CD4-positive, CD25-positive, alpha-beta regulatory T cell (primary cell): ENCODE data around the gene PROSER3. TPM values are rescaled to one million over a fixed set of nuclear protein-coding genes. Genes with fewer than 3 reads are reported as not detected.

ENCODE experiments used
- ATAC-seq, 2 donors: fragments of 150-1000 bp; cut with Tn5 transposase; one replicate each; pipeline ENCODE4 v1.10.0; 2021; ENCODE audit warnings: low read depth in 2 of 2, moderate number of reproducible peaks in 2 of 2, moderate library complexity in 1 of 2
- DNase-seq, 3 donors: peaks; one replicate each; pipeline versions ENCODE4 v3.0.0 to v3.0.0-alpha.2; 2012 to 2022; ENCODE audit warnings: mixed read lengths in 1 of 3
- H3K27ac ChIP-seq: one replicate; pipeline ENCODE4 v1.7.0; 2013; ENCODE audit warnings: mild to moderate bottlenecking, low read length; ENCODE audit not compliant: insufficient read depth, poor library complexity, severe bottlenecking
- H3K27me3 ChIP-seq: one replicate; pipeline ENCODE4 v1.7.0; 2013; ENCODE audit warnings: low read length; ENCODE audit not compliant: control insufficient read depth, insufficient read depth
- H3K36me3 ChIP-seq: one replicate; pipeline ENCODE4 v1.7.0; 2013; ENCODE audit warnings: mild to moderate bottlenecking, low read length, moderate library complexity; ENCODE audit not compliant: control insufficient read depth, insufficient read depth
- H3K4me1 ChIP-seq: 2 replicates; pipeline ENCODE4 v1.7.0; 2013; ENCODE audit warnings: mild to moderate bottlenecking, low read length; ENCODE audit not compliant: insufficient read depth, control insufficient read depth, poor library complexity, severe bottlenecking
- H3K4me3 ChIP-seq: one replicate; pipeline ENCODE4 v1.7.0; 2013; ENCODE audit warnings: low read depth, mild to moderate bottlenecking, low read length, moderate library complexity
- H3K9me3 ChIP-seq, 2 experiments: 1 replicate in 1 of 2; 2 replicates in 1 of 2; pipeline ENCODE4 v1.7.0; 2013; ENCODE audit warnings: low read length in 2 of 2, mild to moderate bottlenecking in 1 of 2, moderate library complexity in 1 of 2; ENCODE audit not compliant: control insufficient read depth in 2 of 2
- H3K27ac Mint-ChIP-seq, 3 donors: one replicate each; pipeline ENCODE4 v1.8.0; 2020 to 2022; ENCODE audit warnings: mild to moderate bottlenecking in 3 of 3, mixed read lengths in 3 of 3, moderate library complexity in 2 of 3
- H3K27me3 Mint-ChIP-seq: one replicate; pipeline ENCODE4 v1.8.0; 2022; ENCODE audit warnings: mild to moderate bottlenecking, mixed read lengths
- H3K36me3 Mint-ChIP-seq: one replicate; pipeline ENCODE4 v1.8.0; 2020; ENCODE audit warnings: mixed read lengths
- H3K4me1 Mint-ChIP-seq, 4 donors: one replicate each; pipeline ENCODE4 v1.8.0; 2020 to 2022; ENCODE audit warnings: mixed read lengths in 4 of 4, mild to moderate bottlenecking in 1 of 4
- H3K4me3 Mint-ChIP-seq, 4 donors: one replicate each; pipeline ENCODE4 v1.8.0; 2020 to 2022; ENCODE audit warnings: mild to moderate bottlenecking in 4 of 4, mixed read lengths in 4 of 4, moderate library complexity in 3 of 4
- H3K9me3 Mint-ChIP-seq, 7 donors: one replicate each; pipeline ENCODE4 v1.8.0; 2020 to 2022; ENCODE audit warnings: mixed read lengths in 7 of 7, mild to moderate bottlenecking in 3 of 7, moderate library complexity in 2 of 7
- polyA plus RNA-seq, 4 donors: library from polyadenylated mRNA; unstranded; fragments of 300-500 nt; fragmentation: Illumina TruSeq; gene quantifications; one replicate each; pipeline ENCODE4 v1.2.3, GENCODE V29; 2021
- total RNA-seq: library from RNA; stranded (reverse); gene quantifications from one replicate; pipeline ENCODE4 v1.2.3, GENCODE V29; 2022

PROSER3 gene
- total and polyA plus RNA-seq, 5 donors from 2014 or later: 4.3 to 39.5 (median 5.0) TPM

DNA sequence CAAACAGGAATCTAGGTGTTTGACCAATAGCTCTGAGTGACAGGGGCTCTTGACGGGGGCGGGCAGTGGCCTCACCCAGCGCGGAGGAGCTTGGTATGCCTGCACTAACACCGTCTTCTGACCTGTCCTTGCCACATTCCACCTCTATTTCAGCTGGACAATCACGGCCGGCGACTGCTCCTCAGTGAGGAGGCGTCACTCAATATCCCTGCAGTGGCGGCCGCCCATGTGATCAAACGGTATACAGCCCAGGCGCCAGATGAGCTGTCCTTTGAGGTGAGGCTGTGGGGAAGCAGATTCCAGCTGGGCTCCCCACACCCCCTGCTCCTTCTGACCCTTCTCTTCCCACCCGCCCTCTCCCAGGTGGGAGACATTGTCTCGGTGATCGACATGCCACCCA is 22.1 kb downstream of the PROSER3 start:
- Mint-ChIP-seq H3K9me3 (no peaks in the 10 kb centered on the region), H3K27me3 (no peaks in the 10 kb centered on the region), H3K36me3 (peaks cover 19% of the 10 kb centered on the region), H3K4me1 (peaks cover 0 to 21% (median 7%) of the 10 kb centered on the region in 4 donors), H3K4me3 (no peak overlapping the region), H3K27ac (no peak overlapping the region)
- ATAC-seq (no peak), DNase-seq (no peak)
- no peaks in the 10 kb centered on the region for H3K9me3 ChIP-seq
- no peak overlapping the region for H3K4me3 ChIP-seq
- no peak overlapping the region for H3K27ac ChIP-seq
- H3K36me3 ChIP-seq: peaks cover 3% of the 10 kb centered on the region
- no peaks in the 10 kb centered on the region for H3K27me3 ChIP-seq
- peaks cover 9% of the 10 kb centered on the region for H3K4me1 ChIP-seq

- Mint-ChIP-seq H3K4me1 (peaks cover 0 to 20% (median 7%) of the 10 kb centered on the region in 4 donors), H3K27ac (no peak overlapping the region), H3K4me3 (no peak overlapping the region), H3K27me3 (no peaks in the 10 kb centered on the region), H3K36me3 (peaks cover 19% of the 10 kb centered on the region), H3K9me3 (no peaks in the 10 kb centered on the region)
- Histone ChIP-seq H3K36me3 (peaks cover 3% of the 10 kb centered on the region), H3K27me3 (no peaks in the 10 kb centered on the region), H3K27ac (no peak overlapping the region), H3K9me3 (no peaks in the 10 kb centered on the region), H3K4me3 (no peak overlapping the region), H3K4me1 (peaks cover 8% of the 10 kb centered on the region)
- DNase-seq: no peak
- no peak for ATAC-seq
These were observed 22.7 kb downstream of the PROSER3 start for GRCh38 chr19:35780717-35781116.

DNA sequence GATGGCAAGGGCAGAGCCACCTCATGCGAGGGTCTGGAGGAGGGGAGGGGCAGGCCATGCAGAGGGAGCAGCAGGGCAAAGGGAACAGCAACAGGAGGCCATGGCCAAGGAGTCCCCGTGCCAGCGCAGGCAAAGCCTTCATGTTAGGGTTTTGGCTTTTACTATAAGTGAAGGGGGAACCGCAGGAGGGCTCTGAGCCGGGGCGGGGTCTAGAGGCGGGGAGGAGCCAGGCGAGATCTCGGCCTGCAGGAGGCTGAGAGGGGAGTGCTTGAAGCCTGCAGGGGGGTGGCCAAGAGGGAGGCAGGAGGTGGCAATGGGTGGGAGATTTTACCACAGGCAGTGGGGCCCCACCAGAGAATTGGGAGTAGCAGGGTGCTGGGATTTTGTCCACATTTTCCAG is 23.7 kb downstream of the PROSER3 start:
- DNase-seq (no peak), ATAC-seq (no peak)
- H3K36me3 Mint-ChIP-seq: peaks cover 19% of the 10 kb centered on the region
- Histone ChIP-seq H3K4me1 (no peaks in the 10 kb centered on the region), H3K4me3 (no peak overlapping the region), H3K27me3 (no peaks in the 10 kb centered on the region), H3K27ac (no peak overlapping the region), H3K36me3 (peaks cover 3% of the 10 kb centered on the region), H3K9me3 (no peaks in the 10 kb centered on the region)
- no peaks in the 10 kb centered on the region for H3K9me3 Mint-ChIP-seq
- peaks cover 0 to 12% (median 4%) of the 10 kb centered on the region in 4 donors for H3K4me1 Mint-ChIP-seq
- no peak overlapping the region for H3K27ac Mint-ChIP-seq
- H3K4me3 Mint-ChIP-seq: no peak overlapping the region
- H3K27me3 Mint-ChIP-seq: no peaks in the 10 kb centered on the region

GRCh38 chr19:35782589-35782988 is 24.6 kb downstream of the PROSER3 start:
- H3K27me3 Mint-ChIP-seq: no peaks in the 10 kb centered on the region
- ATAC-seq (no peak), DNase-seq (no peak)
- Histone ChIP-seq H3K36me3 (peaks cover 3% of the 10 kb centered on the region), H3K4me1 (no peaks in the 10 kb centered on the region), H3K4me3 (no peak overlapping the region), H3K27me3 (no peaks in the 10 kb centered on the region), H3K9me3 (no peaks in the 10 kb centered on the region), H3K27ac (no peak overlapping the region)
- H3K36me3 Mint-ChIP-seq: peaks cover 19% of the 10 kb centered on the region
- no peak overlapping the region for H3K4me3 Mint-ChIP-seq
- peaks cover 0 to 6% (median 0%) of the 10 kb centered on the region in 4 donors for H3K4me1 Mint-ChIP-seq
- peak overlapping the region in 1 of 3 donors; percentile 31 for H3K27ac Mint-ChIP-seq
- H3K9me3 Mint-ChIP-seq: no peaks in the 10 kb centered on the region

DNA sequence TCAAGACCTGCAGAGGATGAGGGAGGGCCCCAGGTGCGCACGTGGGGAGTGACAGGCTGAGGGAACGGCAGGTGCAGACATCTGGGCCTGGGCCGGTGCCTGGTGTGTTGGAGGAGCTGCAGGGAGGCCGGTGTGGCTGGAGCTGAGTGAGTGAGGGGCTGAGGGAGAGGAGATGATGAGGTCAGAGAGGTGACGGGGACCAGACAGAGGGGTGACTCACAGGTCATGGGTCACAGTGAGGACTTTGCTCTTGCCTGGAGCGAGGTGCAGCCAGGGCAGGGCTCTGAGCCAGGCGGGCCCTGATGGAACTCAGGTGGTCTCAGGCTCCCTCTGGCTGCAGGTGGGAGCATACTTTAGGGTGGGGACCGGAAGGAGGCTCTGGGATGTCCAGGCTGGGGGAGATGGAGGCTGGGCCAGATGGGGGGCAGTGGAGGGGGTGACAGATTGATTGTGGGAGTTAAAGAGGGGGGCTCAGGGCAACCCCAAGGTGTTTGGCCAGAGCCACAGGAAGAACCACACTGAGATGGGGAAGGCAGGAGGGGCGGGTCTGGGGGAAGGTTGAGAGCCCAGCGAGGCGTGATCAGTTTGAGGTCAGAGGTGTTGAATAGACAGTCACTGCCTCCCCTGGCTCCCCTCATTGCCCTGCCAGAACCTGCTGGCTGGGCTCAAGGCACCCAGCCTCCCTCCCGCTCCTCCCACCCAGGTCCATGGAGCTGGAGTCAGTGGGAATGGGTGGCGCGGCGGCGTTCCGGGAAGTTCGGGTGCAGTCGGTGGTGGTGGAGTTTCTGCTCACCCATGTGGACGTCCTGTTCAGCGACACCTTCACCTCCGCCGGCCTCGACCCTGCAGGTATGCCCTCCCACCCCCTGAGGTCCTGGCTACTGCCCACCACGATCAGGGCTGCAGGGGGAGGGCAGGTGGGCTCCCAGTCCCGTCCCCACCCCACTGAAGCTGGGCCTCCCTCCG is 25.8 kb downstream of the PROSER3 start:
- Histone ChIP-seq H3K27ac (no peak overlapping the region), H3K4me1 (no peaks in the 10 kb centered on the region), H3K27me3 (no peaks in the 10 kb centered on the region), H3K36me3 (peaks cover 3% of the 10 kb centered on the region), H3K4me3 (no peak overlapping the region), H3K9me3 (no peaks in the 10 kb centered on the region)
- no peak overlapping the region for H3K27ac Mint-ChIP-seq
- DNase-seq: no peak
- ATAC-seq: no peak
- H3K9me3 Mint-ChIP-seq: no peaks in the 10 kb centered on the region
- H3K4me3 Mint-ChIP-seq: no peak overlapping the region
- H3K36me3 Mint-ChIP-seq: peaks cover 19% of the 10 kb centered on the region
- peaks cover 0 to 3% (median 0%) of the 10 kb centered on the region in 4 donors for H3K4me1 Mint-ChIP-seq
- H3K27me3 Mint-ChIP-seq: no peaks in the 10 kb centered on the region

GRCh38 chr19:35784503-35785338 is 26.7 kb downstream of the PROSER3 start:
- Histone ChIP-seq H3K4me3 (no peak overlapping the region), H3K27me3 (no peaks in the 10 kb centered on the region), H3K36me3 (peaks cover 3% of the 10 kb centered on the region), H3K9me3 (no peaks in the 10 kb centered on the region), H3K4me1 (no peaks in the 10 kb centered on the region), H3K27ac (no peak overlapping the region)
- ATAC-seq (no peak), DNase-seq (no peak)
- no peak overlapping the region for H3K4me3 Mint-ChIP-seq
- peaks cover 0 to 3% (median 0%) of the 10 kb centered on the region in 4 donors for H3K4me1 Mint-ChIP-seq
- H3K27me3 Mint-ChIP-seq: no peaks in the 10 kb centered on the region
- H3K27ac Mint-ChIP-seq: no peak overlapping the region
- H3K9me3 Mint-ChIP-seq: no peaks in the 10 kb centered on the region
- H3K36me3 Mint-ChIP-seq: peaks cover 14% of the 10 kb centered on the region

- DNase-seq (no peak), ATAC-seq (no peak)
- Histone ChIP-seq H3K4me3 (no peak overlapping the region), H3K36me3 (peaks cover 3% of the 10 kb centered on the region), H3K27me3 (no peaks in the 10 kb centered on the region), H3K27ac (no peak overlapping the region), H3K4me1 (no peaks in the 10 kb centered on the region), H3K9me3 (no peaks in the 10 kb centered on the region)
- H3K4me1 Mint-ChIP-seq: peaks cover 0 to 3% (median 0%) of the 10 kb centered on the region in 4 donors
- no peak overlapping the region for H3K27ac Mint-ChIP-seq
- peaks cover 14% of the 10 kb centered on the region for H3K36me3 Mint-ChIP-seq
- no peaks in the 10 kb centered on the region for H3K9me3 Mint-ChIP-seq
- H3K4me3 Mint-ChIP-seq: no peak overlapping the region
- no peaks in the 10 kb centered on the region for H3K27me3 Mint-ChIP-seq
These were observed 27.3 kb downstream of the PROSER3 start for GRCh38 chr19:35785339-35785627.
